Measurements from ENCODE around the gene SPHK2. TPM values are rescaled to one million over a fixed set of nuclear protein-coding genes. Genes with fewer than 3 reads are reported as not detected.

SPHK2 gene
- total RNA-seq, 1 donor from 2014 or later, result 7.2 TPM

- peaks cover 7% of the 10 kb centered on the region for H3K27me3 Mint-ChIP-seq (ENCODE audit: insufficient read depth, low read depth)
- Histone ChIP-seq H3K4me1 (peaks cover 5% of the 10 kb centered on the region), H3K4me3 (peak within 1 kb of the TSS; percentile 71), H4K20me1 (ENCODE audit: low read depth) (no peaks in the 10 kb centered on the region), H3K4me2 (peak within 1 kb of the TSS; percentile 95), H3K9me3 (ENCODE audit: low read depth) (no peaks in the 10 kb centered on the region), H3K27ac (peak within 1 kb of the TSS; percentile 81), H3K79me2 (ENCODE audit: low read depth) (peaks cover 15% of the 10 kb centered on the region), H3K9ac (no peak within 1 kb of the TSS), H2AFZ (replicated peaks) (peak within 1 kb of the TSS; percentile 67), H3K27me3 (no peaks in the 10 kb centered on the region), H3F3A (ENCODE audit: low read depth) (peaks cover 19% of the 10 kb centered on the region), H3K36me3 (no peaks in the 10 kb centered on the region)
- peak within 1 kb of the TSS; percentile 91 for H3K4me3 Mint-ChIP-seq
- H3K27ac Mint-ChIP-seq, result peak within 1 kb of the TSS; percentile 91
- peak; percentile 83 for TF ChIP-seq CTCF (IDR thresholded peaks at IDR 0.05)
- TF ChIP-seq EZH2 (IDR thresholded peaks at IDR 0.05), result no peak
- no peak for TF ChIP-seq EZH2phosphoT487 (IDR thresholded peaks at IDR 0.05)
- no peaks in the 10 kb centered on the region for H3K9me3 Mint-ChIP-seq
- peak; percentile 96 for DNase-seq (ENCODE audit: low spot score)
- peaks cover 2% of the 10 kb centered on the region for H3K36me3 Mint-ChIP-seq
- H3K4me1 Mint-ChIP-seq, result peaks cover 22% of the 10 kb centered on the region
Measured at GRCh38 chr19:48646001-48646721, 26.9 kb downstream of the SPHK2 start, which contains the start of gene CA11. Gene CA11, minus strand, starts transcription at chr19:48646187. Its CDS starts 555 bp downstream, at chr19:48645632.

GRCh38 chr19:48646722-48647216 lies 27.5 kb downstream of the SPHK2 start:
- DNase-seq (ENCODE audit: low spot score), result no peak
- Histone ChIP-seq H3K27me3 (no peaks in the 10 kb centered on the region), H4K20me1 (ENCODE audit: low read depth) (no peaks in the 10 kb centered on the region), H3K9ac (no peak overlapping the region), H3K4me2 (peak overlapping the region; percentile 95), H3K27ac (no peak overlapping the region), H2AFZ (replicated peaks) (no peak overlapping the region), H3K9me3 (ENCODE audit: low read depth) (no peaks in the 10 kb centered on the region), H3F3A (ENCODE audit: low read depth) (peaks cover 19% of the 10 kb centered on the region), H3K36me3 (no peaks in the 10 kb centered on the region), H3K4me3 (peak overlapping the region; percentile 71), H3K4me1 (peaks cover 5% of the 10 kb centered on the region), H3K79me2 (ENCODE audit: low read depth) (peaks cover 15% of the 10 kb centered on the region)
- H3K27me3 Mint-ChIP-seq (ENCODE audit: insufficient read depth, low read depth), result peaks cover 7% of the 10 kb centered on the region
- H3K27ac Mint-ChIP-seq, result peak overlapping the region; percentile 0
- no peak for TF ChIP-seq CTCF (IDR thresholded peaks at IDR 0.05)
- TF ChIP-seq EZH2phosphoT487 (IDR thresholded peaks at IDR 0.05), result no peak
- TF ChIP-seq EZH2 (IDR thresholded peaks at IDR 0.05), result no peak
- H3K36me3 Mint-ChIP-seq, result peaks cover 2% of the 10 kb centered on the region
- peaks cover 22% of the 10 kb centered on the region for H3K4me1 Mint-ChIP-seq
- no peaks in the 10 kb centered on the region for H3K9me3 Mint-ChIP-seq
- H3K4me3 Mint-ChIP-seq, result peak overlapping the region; percentile 77

GRCh38 chr19:48648134-48648533 lies 28.8 kb downstream of the SPHK2 start:
- no peaks in the 10 kb centered on the region for H4K20me1 ChIP-seq (ENCODE audit: low read depth)
- peaks cover 5% of the 10 kb centered on the region for H3K4me1 ChIP-seq
- H3K4me2 ChIP-seq, result no peak overlapping the region
- peak overlapping the region; percentile 11 for H3K27ac Mint-ChIP-seq
- H2AFZ ChIP-seq (replicated peaks), result no peak overlapping the region
- no peak overlapping the region for H3K9ac ChIP-seq
- no peak overlapping the region for H3K4me3 Mint-ChIP-seq
- no peaks in the 10 kb centered on the region for H3K9me3 Mint-ChIP-seq
- H3K4me3 ChIP-seq, result no peak overlapping the region
- H3K27me3 ChIP-seq, result no peaks in the 10 kb centered on the region
- DNase-seq (ENCODE audit: low spot score), result no peak
- no peak for TF ChIP-seq EZH2phosphoT487 (IDR thresholded peaks at IDR 0.05)
- H3K36me3 ChIP-seq, result no peaks in the 10 kb centered on the region
- peaks cover 23% of the 10 kb centered on the region for H3K4me1 Mint-ChIP-seq
- no peaks in the 10 kb centered on the region for H3K36me3 Mint-ChIP-seq
- peaks cover 2% of the 10 kb centered on the region for H3K27me3 Mint-ChIP-seq (ENCODE audit: insufficient read depth, low read depth)
- H3K27ac ChIP-seq, result no peak overlapping the region
- H3F3A ChIP-seq (ENCODE audit: low read depth), result peaks cover 15% of the 10 kb centered on the region
- H3K9me3 ChIP-seq (ENCODE audit: low read depth), result no peaks in the 10 kb centered on the region
- H3K79me2 ChIP-seq (ENCODE audit: low read depth), result peaks cover 15% of the 10 kb centered on the region
